ENCODE results near the gene ABCC4. TPM values are rescaled to one million over a fixed set of nuclear protein-coding genes. Genes with fewer than 3 reads are reported as not detected.

ABCC4 gene
- total and polyA plus RNA-seq, 4 donors: 0.74 to 22.5 (median 2.0) TPM

GRCh38 chr13:95226476-95226875 lies 74.8 kb downstream of the ABCC4 start:
- no peak overlapping the region for H3K27ac ChIP-seq (ENCODE audit: low read depth in 1 of 2, low read length in 2 of 2)
- no peaks in the 10 kb centered on the region for H3K27me3 ChIP-seq (ENCODE audit: control insufficient read depth in 4 of 4, insufficient read depth in 4 of 4, low read length in 3 of 4)
- no peak for DNase-seq (ENCODE audit: low spot score)
- WGBS: 92% methylated on average over 5 of the region's 5 CpGs
- TF ChIP-seq FOXA2 (IDR thresholded peaks at IDR 0.05) (no peak), ZBTB33 (IDR thresholded peaks at IDR 0.05) (no peak)
- no peaks in the 10 kb centered on the region for H3K36me3 ChIP-seq (ENCODE audit: control insufficient read depth in 4 of 4, insufficient read depth in 3 of 4, low read depth in 1 of 4, low read length in 3 of 4)
- H3K9ac ChIP-seq (ENCODE audit: low read depth in 1 of 2, low read length in 2 of 2): no peak overlapping the region
- no peak overlapping the region for H3K4me3 ChIP-seq (ENCODE audit: low read depth in 1 of 3, low read length in 3 of 3)
- H3K4me1 ChIP-seq (ENCODE audit: control insufficient read depth in 4 of 4, insufficient read depth in 4 of 4, low read length in 3 of 4): no peaks in the 10 kb centered on the region
- no peaks in the 10 kb centered on the region for H3K9me3 ChIP-seq (ENCODE audit: control insufficient read depth in 4 of 4, low read length in 3 of 4)

- Histone ChIP-seq H3K27ac (ENCODE audit: low read depth in 1 of 2, low read length in 2 of 2) (no peak overlapping the region), H3K9me3 (ENCODE audit: control insufficient read depth in 4 of 4, low read length in 3 of 4) (no peaks in the 10 kb centered on the region), H3K4me3 (ENCODE audit: low read depth in 1 of 3, low read length in 3 of 3) (no peak overlapping the region), H3K4me1 (ENCODE audit: control insufficient read depth in 4 of 4, insufficient read depth in 4 of 4, low read length in 3 of 4) (no peaks in the 10 kb centered on the region), H3K36me3 (ENCODE audit: control insufficient read depth in 4 of 4, insufficient read depth in 3 of 4, low read depth in 1 of 4, low read length in 3 of 4) (no peaks in the 10 kb centered on the region), H3K27me3 (ENCODE audit: control insufficient read depth in 4 of 4, insufficient read depth in 4 of 4, low read length in 3 of 4) (no peaks in the 10 kb centered on the region), H3K9ac (ENCODE audit: low read depth in 1 of 2, low read length in 2 of 2) (no peak overlapping the region)
- no peak for DNase-seq (ENCODE audit: low spot score)
- TF ChIP-seq NR2F2 (IDR thresholded peaks at IDR 0.05) (no peak), FOXA1 (IDR thresholded peaks at IDR 0.05) (no peak), ATF3 (IDR thresholded peaks at IDR 0.05) (no peak), JUND (IDR thresholded peaks at IDR 0.05) (no peak), SP1 (IDR thresholded peaks at IDR 0.05) (no peak), TAF1 (conservative IDR thresholded peaks at IDR 0.05) (no peak), MAX (IDR thresholded peaks at IDR 0.05) (no peak), ZBTB33 (IDR thresholded peaks at IDR 0.05) (no peak), GABPA (IDR thresholded peaks at IDR 0.05 in 1 of 2, conservative IDR thresholded peaks at IDR 0.05 in 1 of 2) (no peak), HNF4G (IDR thresholded peaks at IDR 0.05) (no peak)
Measured at GRCh38 chr13:95226050-95226449, 75.2 kb downstream of the ABCC4 start.

GRCh38 chr13:95224064-95224463 lies 77.2 kb downstream of the ABCC4 start:
- Histone ChIP-seq H3K27me3 (ENCODE audit: control insufficient read depth in 4 of 4, insufficient read depth in 4 of 4, low read length in 3 of 4) (no peaks in the 10 kb centered on the region), H3K9ac (ENCODE audit: low read depth in 1 of 2, low read length in 2 of 2) (no peak overlapping the region), H3K27ac (ENCODE audit: low read depth in 1 of 2, low read length in 2 of 2) (no peak overlapping the region), H3K4me3 (ENCODE audit: low read depth in 1 of 3, low read length in 3 of 3) (no peak overlapping the region), H3K36me3 (ENCODE audit: control insufficient read depth in 4 of 4, insufficient read depth in 3 of 4, low read depth in 1 of 4, low read length in 3 of 4) (no peaks in the 10 kb centered on the region), H3K4me1 (ENCODE audit: control insufficient read depth in 4 of 4, insufficient read depth in 4 of 4, low read length in 3 of 4) (no peaks in the 10 kb centered on the region), H3K9me3 (ENCODE audit: control insufficient read depth in 4 of 4, low read length in 3 of 4) (no peaks in the 10 kb centered on the region)
- DNase-seq (ENCODE audit: low spot score): no peak
- 97% methylated on average over 2 of the region's 2 CpGs for WGBS
- no peak for TF ChIP-seq CTCF (IDR thresholded peaks at IDR 0.05; ENCODE audit: low read depth, low read length, missing input control)
- TF ChIP-seq FOXA1 (IDR thresholded peaks at IDR 0.05): no peak
- TF ChIP-seq ZBTB33 (IDR thresholded peaks at IDR 0.05): no peak
- no peak for TF ChIP-seq NR2F2 (IDR thresholded peaks at IDR 0.05)
- no peak for TF ChIP-seq HNF4G (IDR thresholded peaks at IDR 0.05)
- no peak for TF ChIP-seq MAX (IDR thresholded peaks at IDR 0.05)
- TF ChIP-seq JUND (IDR thresholded peaks at IDR 0.05): no peak
- no peak for TF ChIP-seq SP1 (IDR thresholded peaks at IDR 0.05)
- no peak for TF ChIP-seq FOXA2 (IDR thresholded peaks at IDR 0.05)
- TF ChIP-seq RAD21 (IDR thresholded peaks at IDR 0.05): no peak
- TF ChIP-seq EGR1 (IDR thresholded peaks at IDR 0.05; ENCODE audit: low read depth in 2 of 2): no peak
- no peak for TF ChIP-seq RXRA (IDR thresholded peaks at IDR 0.05)
- no peak for TF ChIP-seq TAF1 (conservative IDR thresholded peaks at IDR 0.05)
- TF ChIP-seq HNF4A (conservative IDR thresholded peaks at IDR 0.05): no peak
- TF ChIP-seq GABPA (IDR thresholded peaks at IDR 0.05 in 1 of 2, conservative IDR thresholded peaks at IDR 0.05 in 1 of 2): no peak
- TF ChIP-seq ATF3 (IDR thresholded peaks at IDR 0.05): no peak
